Measurements from ENCODE around the gene SMS.

The SMS gene

GRCh38 chrX:22035236-22035635 lies 94.7 kb downstream of the SMS start:
- DNase-seq (ENCODE audit: extremely low read depth in 1 of 2, low read depth in 1 of 2), result no peak

GRCh38 chrX:22037225-22037624 lies 96.7 kb downstream of the SMS start:
- DNase-seq (ENCODE audit: extremely low read depth in 1 of 2, low read depth in 1 of 2), result no peak

- DNase-seq (ENCODE audit: extremely low read depth in 1 of 2, low read depth in 1 of 2), result no peak
These were observed 97.5 kb downstream of the SMS start for GRCh38 chrX:22037911-22038537.

DNA sequence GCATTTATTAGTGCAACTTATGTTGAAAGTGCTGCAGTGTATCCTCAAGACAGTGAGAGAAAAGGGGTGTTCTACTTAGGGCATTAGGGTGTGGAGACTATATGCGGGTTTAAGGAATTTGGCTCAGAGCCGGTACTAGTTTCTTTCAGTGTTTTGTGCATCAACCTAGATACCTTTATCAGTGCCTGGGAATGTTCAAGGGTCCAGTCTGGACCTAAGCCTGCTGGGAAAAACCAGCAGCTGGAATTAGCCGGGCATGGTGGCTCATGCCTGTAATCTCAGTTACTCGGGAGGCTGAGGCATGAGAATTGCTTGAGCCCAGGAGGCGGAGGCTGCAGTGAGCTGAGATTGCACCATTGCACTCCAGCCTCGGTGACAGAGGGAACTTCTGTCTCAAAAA lies 99.0 kb downstream of the SMS start:
- DNase-seq (ENCODE audit: extremely low read depth in 1 of 2, low read depth in 1 of 2), result no peak

GRCh38 chrX:22040184-22040583 lies 99.7 kb downstream of the SMS start:
- no peak for DNase-seq (ENCODE audit: extremely low read depth in 1 of 2, low read depth in 1 of 2)

- DNase-seq (ENCODE audit: extremely low read depth in 1 of 2, low read depth in 1 of 2), result no peak
These were observed 101.5 kb downstream of the SMS start for GRCh38 chrX:22041907-22042530.

DNA sequence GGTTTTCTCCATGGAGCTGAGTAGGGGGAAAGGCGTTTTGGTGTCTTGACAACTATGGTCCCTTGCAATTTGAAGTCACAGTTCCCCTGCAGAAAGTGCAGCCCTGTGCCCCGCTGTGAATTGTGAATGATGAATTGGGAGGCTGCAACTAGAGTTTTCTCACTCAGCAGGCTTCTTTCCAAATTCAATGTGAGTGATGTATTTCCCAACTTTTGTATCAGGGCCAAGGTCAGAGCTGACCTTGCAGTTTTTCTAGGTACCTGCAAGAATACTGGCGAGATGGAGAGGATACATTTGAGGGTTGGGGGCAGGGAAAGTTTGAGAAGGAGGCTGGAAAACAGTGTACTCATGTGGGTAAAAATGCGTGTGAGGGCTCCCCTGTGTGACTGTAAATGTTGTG lies 103.4 kb downstream of the SMS start:
- no peak for DNase-seq (ENCODE audit: extremely low read depth in 1 of 2, low read depth in 1 of 2)

Measured in stimulated activated CD8-positive, alpha-beta memory T cell treated with anti-CD3 and anti-CD28 coated beads, Interleukin-7, amount 100 ng/mL, for 48 hours (primary cell).